22Rv1 (cell line): ENCODE measurements around the gene OLFML3.

Experiments used
- H3K27ac ChIP-seq: fragments of 450-650 bp; 2 replicates; pipeline ENCODE4 v1.5.1; 2017
- ZFX ChIP-seq: fragments of 450-650 bp; IDR thresholded peaks from 2 replicates; pipeline ENCODE4 v1.6.1; 2017; ENCODE audit warnings: antibody characterized with exemption, borderline replicate concordance
- TF ChIP-seq, protein P1 (sequence below): fragments of 450-650 bp; IDR thresholded peaks from 2 replicates; pipeline ENCODE4 v1.5.1; 2017; ENCODE audit warnings: mild to moderate bottlenecking

The OLFML3 gene

GRCh38 chr1:113983391-113983790 is 4.1 kb downstream of the OLFML3 start:
- TF ChIP-seq, protein P1, sequence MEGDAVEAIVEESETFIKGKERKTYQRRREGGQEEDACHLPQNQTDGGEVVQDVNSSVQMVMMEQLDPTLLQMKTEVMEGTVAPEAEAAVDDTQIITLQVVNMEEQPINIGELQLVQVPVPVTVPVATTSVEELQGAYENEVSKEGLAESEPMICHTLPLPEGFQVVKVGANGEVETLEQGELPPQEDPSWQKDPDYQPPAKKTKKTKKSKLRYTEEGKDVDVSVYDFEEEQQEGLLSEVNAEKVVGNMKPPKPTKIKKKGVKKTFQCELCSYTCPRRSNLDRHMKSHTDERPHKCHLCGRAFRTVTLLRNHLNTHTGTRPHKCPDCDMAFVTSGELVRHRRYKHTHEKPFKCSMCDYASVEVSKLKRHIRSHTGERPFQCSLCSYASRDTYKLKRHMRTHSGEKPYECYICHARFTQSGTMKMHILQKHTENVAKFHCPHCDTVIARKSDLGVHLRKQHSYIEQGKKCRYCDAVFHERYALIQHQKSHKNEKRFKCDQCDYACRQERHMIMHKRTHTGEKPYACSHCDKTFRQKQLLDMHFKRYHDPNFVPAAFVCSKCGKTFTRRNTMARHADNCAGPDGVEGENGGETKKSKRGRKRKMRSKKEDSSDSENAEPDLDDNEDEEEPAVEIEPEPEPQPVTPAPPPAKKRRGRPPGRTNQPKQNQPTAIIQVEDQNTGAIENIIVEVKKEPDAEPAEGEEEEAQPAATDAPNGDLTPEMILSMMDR, result no peak
- no peak for TF ChIP-seq ZFX
- H3K27ac ChIP-seq, result no peak overlapping the region

- no peak overlapping the region for H3K27ac ChIP-seq
Observed at GRCh38 chr1:113983826-113984225, 4.6 kb downstream of the OLFML3 start.

GRCh38 chr1:113984710-113985109 is 5.4 kb downstream of the OLFML3 start:
- TF ChIP-seq ZFX, result no peak
- TF ChIP-seq, protein P1, result no peak
- no peak overlapping the region for H3K27ac ChIP-seq

More at GRCh38 chr1:113983826-113984225, 4.6 kb downstream of the OLFML3 start:
- no peak for TF ChIP-seq ZFX

DNA sequence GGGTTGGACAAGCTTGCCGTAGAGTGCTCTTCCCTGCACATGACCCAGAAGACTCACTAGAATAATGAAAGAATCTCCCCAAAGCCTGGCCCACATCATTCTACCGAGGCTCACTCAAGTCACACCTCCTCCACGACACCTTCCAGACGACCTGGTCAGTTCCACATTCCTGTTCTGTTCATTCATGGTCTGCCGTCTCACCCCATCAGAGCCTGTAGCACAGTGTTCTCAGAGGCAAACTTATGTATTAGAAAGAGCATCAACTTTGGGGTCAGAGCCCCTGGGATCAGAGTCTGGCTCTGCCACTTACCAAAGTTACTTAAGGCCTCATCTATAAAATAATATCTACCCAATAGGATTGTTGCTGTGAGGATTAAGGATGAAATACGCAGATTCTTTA is 7.5 kb downstream of the OLFML3 start:
- TF ChIP-seq, protein P1, result no peak
- no peak for TF ChIP-seq ZFX
- H3K27ac ChIP-seq, result no peak overlapping the region

- TF ChIP-seq ZFX, result no peak
- TF ChIP-seq, protein P1, result no peak
Observed at GRCh38 chr1:113987259-113987658, 8.0 kb downstream of the OLFML3 start.

DNA sequence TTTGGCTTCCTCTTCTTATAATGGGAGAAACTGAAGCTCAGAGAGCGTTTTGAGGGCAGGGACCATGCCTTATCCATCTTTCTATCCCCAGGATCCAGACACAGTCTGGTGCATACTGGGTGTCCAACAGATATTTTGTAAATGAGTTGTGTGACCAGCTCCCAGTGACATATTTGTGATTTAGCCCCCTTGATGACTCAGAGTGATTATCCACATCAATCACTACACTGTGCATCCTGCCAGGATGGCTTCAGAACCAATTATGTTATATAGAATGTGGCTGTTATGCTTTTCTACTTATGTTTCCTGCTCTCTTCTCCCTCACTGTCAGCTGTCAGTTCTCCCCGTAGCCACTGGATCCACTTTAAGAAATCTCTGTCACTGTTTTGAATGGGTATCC is 11.3 kb downstream of the OLFML3 start:
- H3K27ac ChIP-seq, result no peak overlapping the region
- TF ChIP-seq, protein P1, result no peak
- TF ChIP-seq ZFX, result no peak

More at GRCh38 chr1:113987259-113987658, 8.0 kb downstream of the OLFML3 start:
- no peak overlapping the region for H3K27ac ChIP-seq

DNA sequence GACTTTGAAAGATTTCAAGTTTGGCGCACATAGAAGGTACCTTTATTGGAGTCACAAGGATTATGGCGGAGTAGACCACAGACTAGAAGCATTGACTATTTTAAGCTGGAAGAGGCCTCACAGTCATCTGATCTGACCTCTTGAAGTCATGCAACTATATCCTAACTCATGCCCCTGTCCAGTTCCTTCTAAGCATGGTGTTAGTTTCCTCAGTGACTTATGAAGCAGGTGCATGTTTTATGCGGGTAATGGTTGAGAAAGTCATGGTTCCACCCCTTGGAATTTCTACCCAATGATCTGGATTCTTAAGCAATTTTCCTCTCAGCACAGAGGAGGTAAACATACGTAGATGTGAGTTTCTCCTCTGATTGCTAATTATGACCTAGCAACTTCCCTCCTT is 11.7 kb downstream of the OLFML3 start:
- TF ChIP-seq, protein P1, result no peak
- TF ChIP-seq ZFX, result no peak
- no peak overlapping the region for H3K27ac ChIP-seq

DNA sequence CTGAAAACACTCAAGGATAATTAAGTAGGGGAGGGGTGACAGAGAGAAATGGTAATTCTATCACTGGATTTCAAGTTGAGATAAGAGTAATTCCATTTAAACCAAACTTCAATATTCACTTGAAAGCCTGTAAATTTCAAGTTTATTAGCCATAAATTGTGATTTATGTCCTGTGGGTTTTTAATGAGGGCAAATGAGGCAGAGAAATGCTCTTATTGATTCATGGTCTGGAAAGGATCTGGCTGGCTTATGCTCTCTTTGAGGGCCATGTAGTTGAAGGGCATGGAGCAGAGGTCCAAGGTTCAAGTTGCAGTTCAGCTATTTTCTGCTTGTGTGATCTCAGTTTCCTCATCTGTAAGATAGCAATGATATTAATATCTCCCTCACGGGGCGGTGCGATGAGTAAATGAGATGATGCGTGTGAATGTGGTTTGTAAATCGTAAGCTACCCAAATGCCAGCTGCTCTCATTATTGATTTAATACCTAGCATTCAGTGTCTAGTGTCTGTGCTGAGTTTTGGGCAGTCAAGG is 12.3 kb downstream of the OLFML3 start:
- TF ChIP-seq, protein P1, result no peak
- no peak for TF ChIP-seq ZFX

More for the DNA sequence above, 12.3 kb downstream of the OLFML3 start:
- no peak overlapping the region for H3K27ac ChIP-seq
